HepG2 (cell line): ENCODE results near the gene TTC39C. TPM values are rescaled to one million over a fixed set of nuclear protein-coding genes. Genes with fewer than 3 reads are reported as not detected.
A peak's percentile ranks its signal among the peaks of the same experiment; 100 is the strongest.

Source experiments
- ADNP ChIP-seq: sonication (generic); formaldehyde crosslinking; IDR thresholded peaks from 2 replicates; pipeline ENCODE4 v1.4.0; 2020; ENCODE audit warnings: missing genetic modification reagents
- AGO2 ChIP-seq: fragments of 200-400 bp; formaldehyde crosslinking; optimal IDR thresholded peaks from 2 replicates; pipeline ENCODE3; 2017; ENCODE audit warnings: mild to moderate bottlenecking, low read depth, low read length, moderate library complexity
- ASH2L ChIP-seq: fragments of 300-600, 200-600 bp; sonication (generic); IDR thresholded peaks from 2 replicates; pipeline ENCODE4 v1.7.0; 2017; ENCODE audit warnings: low read depth, mild to moderate bottlenecking, moderate library complexity, mixed read lengths, low read length; ENCODE audit not compliant: insufficient read length
- ATF6 ChIP-seq: sonication (generic); formaldehyde crosslinking; conservative IDR thresholded peaks from 2 replicates; pipeline ENCODE4 v1.4.0; 2020; ENCODE audit warnings: missing genetic modification reagents
- ISL2 ChIP-seq: sonication (generic); formaldehyde crosslinking; IDR thresholded peaks from 2 replicates; pipeline ENCODE4 v1.5.0; 2020; ENCODE audit warnings: missing genetic modification reagents
- KDM4B ChIP-seq: sonication (generic); formaldehyde crosslinking; IDR thresholded peaks from 2 replicates; pipeline ENCODE4 v1.4.0; 2020; ENCODE audit warnings: missing genetic modification reagents
- KLF13 ChIP-seq: sonication (generic); formaldehyde crosslinking; IDR thresholded peaks from 2 replicates; pipeline ENCODE4 v1.4.0; 2020; ENCODE audit warnings: mild to moderate bottlenecking, missing genetic modification reagents
- MAFG ChIP-seq: sonication (generic); formaldehyde crosslinking; IDR thresholded peaks from 2 replicates; pipeline ENCODE4 v1.5.1; 2020; ENCODE audit warnings: mild to moderate bottlenecking, missing genetic modification reagents
- NR2F6 ChIP-seq, 2 experiments: IDR thresholded peaks; 2 replicates each; pipeline ENCODE4 v1.6.1; 2016; ENCODE audit warnings: antibody characterized with exemption in 1 of 2, mild to moderate bottlenecking in 1 of 2
- SMARCC2 ChIP-seq: fragments of 450-650 bp; IDR thresholded peaks from 2 replicates; pipeline ENCODE4 v1.6.1; 2017; ENCODE audit warnings: antibody characterized with exemption, mild to moderate bottlenecking
- SNAPC4 ChIP-seq: sonication (generic); formaldehyde crosslinking; IDR thresholded peaks from 2 replicates; pipeline ENCODE4 v1.4.0; 2020; ENCODE audit warnings: mild to moderate bottlenecking, missing genetic modification reagents
- TIGD3 ChIP-seq: sonication (generic); formaldehyde crosslinking; IDR thresholded peaks from 2 replicates; pipeline ENCODE4 v1.5.1; 2020; ENCODE audit warnings: mild to moderate bottlenecking, missing genetic modification reagents, borderline replicate concordance
- U2AF1 ChIP-seq: fragments of 200-400 bp; formaldehyde crosslinking; optimal IDR thresholded peaks from 2 replicates; pipeline ENCODE3; 2017; ENCODE audit warnings: mild to moderate bottlenecking, low read depth, low read length
- ZC3H4 ChIP-seq: sonication (generic); formaldehyde crosslinking; IDR thresholded peaks from 2 replicates; pipeline ENCODE4 v1.4.0; 2020; ENCODE audit warnings: missing genetic modification reagents, borderline replicate concordance
- ZFP62 ChIP-seq: sonication (generic); formaldehyde crosslinking; IDR thresholded peaks from 2 replicates; pipeline ENCODE4 v1.4.0; 2020; ENCODE audit warnings: missing genetic modification reagents
- ZFP90 ChIP-seq: sonication (generic); formaldehyde crosslinking; IDR thresholded peaks from 2 replicates; pipeline ENCODE4 v1.8.0; 2022; ENCODE audit warnings: missing genetic modification reagents, mild to moderate bottlenecking, inconsistent platforms, borderline replicate concordance
- ZKSCAN8 ChIP-seq: IDR thresholded peaks from 2 replicates; pipeline ENCODE4 v1.6.1; 2016; ENCODE audit warnings: borderline replicate concordance, missing genetic modification reagents, missing compliant biosample characterization
- ZNF180 ChIP-seq: sonication (generic); formaldehyde crosslinking; IDR thresholded peaks from 2 replicates; pipeline ENCODE4 v1.4.0; 2020; ENCODE audit warnings: low read depth, missing genetic modification reagents, borderline replicate concordance
- ZNF251 ChIP-seq: sonication (generic); formaldehyde crosslinking; IDR thresholded peaks from 2 replicates; pipeline ENCODE4 v1.9.0; 2021; ENCODE audit warnings: mild to moderate bottlenecking, missing genetic modification reagents
- ZNF282 ChIP-seq: fragments of 450-650 bp; IDR thresholded peaks from 2 replicates; pipeline ENCODE4 v1.6.1; 2018; ENCODE audit not compliant: partially characterized antibody
- ZNF44 ChIP-seq: sonication (generic); formaldehyde crosslinking; IDR thresholded peaks from 2 replicates; pipeline ENCODE4 v1.5.1; 2020; ENCODE audit warnings: mild to moderate bottlenecking, missing genetic modification reagents
- ZNF576 ChIP-seq: sonication (generic); formaldehyde crosslinking; IDR thresholded peaks from 2 replicates; pipeline ENCODE4 v1.4.0; 2020; ENCODE audit warnings: mild to moderate bottlenecking, missing genetic modification reagents
- polyA plus RNA-seq, 8 experiments: library from polyadenylated mRNA; depleted of rRNA in 3 of 8; stranded (reverse) in 7 of 8; unstranded in 1 of 8; fragments of >200 nt; fragmentation: Illumina TruSeq in 4 of 8; extraction: Trizol in 4 of 8; gene quantifications; 2 replicates each; pipeline versions ENCODE4 v1.2.1 to v1.2.3, GENCODE V29; 2011 to 2016; ENCODE audit warnings: low read depth in 4 of 8, missing spikeins in 1 of 8, mixed read lengths in 1 of 8; ENCODE audit not compliant: insufficient read depth in 1 of 8
- total RNA-seq, 5 experiments: library from RNA; depleted of rRNA; stranded (reverse); fragments of >200 nt; fragmentation: Illumina TruSeq; extraction: Trizol; gene quantifications; 2 replicates each; pipeline ENCODE4 v1.2.3, GENCODE V29; 2016; ENCODE audit warnings: low read depth in 1 of 5

The TTC39C gene
- total and polyA plus RNA-seq, 2 of the 13 experiments (the other 11 are each of a cell fraction or from before 2014, with no cell fraction given): 19.1 to 25.9 TPM

GRCh38 chr18:24112874-24113615, 98.5 kb downstream of the TTC39C start (continued):
- TF ChIP-seq SNAPC4 (CRISPR knock-in tag) (no peak), ADNP (no peak), ZNF576 (CRISPR knock-in tag) (no peak), ISL2 (CRISPR knock-in tag) (peak; percentile 60; the same call in 1 of the 2 replicates), ZKSCAN8 (CRISPR knock-in tag) (no peak), ZNF282 (no peak), TIGD3 (CRISPR knock-in tag) (0 out of 2 replicates have a peak, but pooled peaks have one; percentile 52), ASH2L (peak; percentile 86), ZFP62 (no peak), ZFP90 (no peak), U2AF1 (no peak), ZNF180 (no peak), MAFG (no peak), AGO2 (no peak), ZNF251 (CRISPR knock-in tag) (no peak), ZC3H4 (CRISPR knock-in tag) (no peak), NR2F6 (IDR thresholded peaks at IDR 0.05) (peak; percentile 54), NR2F6 (CRISPR knock-in tag; IDR thresholded peaks at IDR 0.05) (peak; percentile 51; the same call in 1 of the 2 replicates), KLF13 (CRISPR knock-in tag) (no peak), ATF6 (no peak), KDM4B (peak; percentile 46; the same call in 1 of the 2 replicates), SMARCC2 (no peak), ZNF44 (CRISPR knock-in tag) (no peak)
